Activated CD4-positive, alpha-beta T cell treated with anti-CD3 and anti-CD28 coated beads for 36 hours (primary cell): ENCODE data around the gene CADM1. TPM values are rescaled to one million over a fixed set of nuclear protein-coding genes. Genes with fewer than 3 reads are reported as not detected.
A peak's percentile ranks its signal among the peaks of the same experiment; 100 is the strongest.

Experiments used
- ATAC-seq: fragments of 200-7000 bp; cut with Tn5 transposase; one replicate; pipeline ENCODE4 v1.10.0; 2021; ENCODE audit warnings: mild to moderate bottlenecking, moderate library complexity
- CTCF ChIA-PET: fragments of 350-600 bp; sonication (Branson Sonifier 250); formaldehyde crosslinking; loops from one replicate; lab custom pipeline; 2021; ENCODE audit warnings: antibody characterized with exemption; lab: Charles Lee
- POLR2A ChIA-PET: fragments of 350-600 bp; sonication (Branson Sonifier 250); formaldehyde crosslinking; loops from one replicate; lab custom pipeline; 2021; ENCODE audit warnings: antibody characterized with exemption, inconsistent platforms; lab: Charles Lee
- DNase-seq: peaks from one replicate; pipeline ENCODE4 v3.0.0-alpha.2; 2020
- H3K27ac Mint-ChIP-seq: one replicate; pipeline ENCODE4 v1.8.0; 2021; ENCODE audit warnings: mixed read lengths
- H3K27me3 Mint-ChIP-seq: one replicate; pipeline ENCODE4 v1.8.0; 2021; ENCODE audit warnings: mixed read lengths
- H3K36me3 Mint-ChIP-seq: one replicate; pipeline ENCODE4 v1.8.0; 2021; ENCODE audit warnings: low read depth, mixed read lengths
- H3K4me1 Mint-ChIP-seq: one replicate; pipeline ENCODE4 v1.8.0; 2021; ENCODE audit warnings: mixed read lengths
- H3K4me3 Mint-ChIP-seq: one replicate; pipeline ENCODE4 v1.8.0; 2021; ENCODE audit warnings: mild to moderate bottlenecking, moderate library complexity, mixed read lengths
- H3K9me3 Mint-ChIP-seq: one replicate; pipeline ENCODE4 v1.8.0; 2021; ENCODE audit warnings: low read depth, mixed read lengths
- intact Hi-C, 2 experiments: fragments of 100-400 bp; cut with DNase I in 1 of 2; cut with micrococcal nuclease in 1 of 2; formaldehyde crosslinking; loops; one replicate each; pipeline versions ENCODE4 v1.14.2 to v1.15.1; 2022 to 2024; cut with DNase I, micrococcal nuclease
- total RNA-seq, 2 experiments: library from RNA; stranded (reverse); gene quantifications; one replicate each; pipeline ENCODE4 v1.2.3, GENCODE V29; 2021

CADM1 gene
- under 1 TPM; 0.58 to 0.91 TPM for total RNA-seq

DNA sequence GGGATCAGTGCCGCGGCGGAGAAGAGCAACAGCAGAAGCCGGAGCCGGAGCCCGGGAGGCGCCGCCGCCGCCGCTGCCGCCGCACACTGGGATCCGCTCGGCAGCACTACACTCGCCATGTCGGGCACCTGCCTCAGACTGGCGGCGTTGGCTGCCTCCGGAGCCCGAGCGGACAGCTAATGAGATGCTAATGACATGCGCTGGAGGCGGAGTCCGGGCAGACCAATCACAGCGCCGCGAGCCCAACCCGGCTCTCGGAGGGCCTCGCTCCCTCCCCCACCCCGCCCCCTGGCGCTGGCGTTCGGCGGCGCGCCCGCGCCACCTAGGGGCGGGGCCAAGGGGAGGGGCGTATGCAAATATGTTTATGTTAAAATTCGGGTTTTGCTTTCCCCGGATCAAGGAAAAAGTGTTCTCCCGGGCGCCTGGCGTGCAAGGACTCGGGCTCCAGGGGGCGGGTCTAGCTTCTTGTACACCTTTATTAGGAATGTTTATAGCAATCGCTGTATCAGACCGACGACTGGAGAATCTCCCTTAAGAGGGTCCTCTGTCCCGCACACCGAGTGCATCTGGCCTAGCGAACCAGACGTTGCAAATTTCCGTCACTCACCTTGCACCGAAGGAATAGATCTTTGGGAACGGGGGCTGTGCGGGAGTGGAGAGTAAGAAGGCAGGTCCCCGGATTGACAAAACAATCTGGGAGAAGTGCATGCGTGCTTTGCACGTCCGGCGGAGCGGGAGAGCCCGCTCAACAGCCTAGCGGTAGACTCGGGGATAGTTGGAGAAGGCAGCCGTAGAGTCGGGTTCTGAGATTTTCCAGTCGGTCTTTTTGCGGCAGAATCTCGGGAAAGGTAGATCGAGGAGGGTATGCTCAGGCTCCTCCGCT lies at the start of gene CADM1:
TSS of gene CADM1 (minus strand) at position 140 of the 883 bp plus-strand sequence.
- ChIA-PET POLR2A (no interaction called here), CTCF (no interaction called here)
- ATAC-seq (peak; percentile 91), DNase-seq (peak; percentile 87)
- Mint-ChIP-seq H3K4me3 (peak within 1 kb of the TSS; percentile 64), H3K27ac (no peak within 1 kb of the TSS), H3K36me3 (no peaks in the 10 kb centered on the region), H3K27me3 (peaks cover 28% of the 10 kb centered on the region), H3K4me1 (peaks cover 10% of the 10 kb centered on the region), H3K9me3 (no peaks in the 10 kb centered on the region)
- intact Hi-C loops: loop anchor here (1.0 to 10.0 kb wide), 6 partner anchors 167 to 1630 kb away; partner anchors contain the start of genes BUD13 (in 1 of the 2) and USP28 (in 1 of the 2)

DNA sequence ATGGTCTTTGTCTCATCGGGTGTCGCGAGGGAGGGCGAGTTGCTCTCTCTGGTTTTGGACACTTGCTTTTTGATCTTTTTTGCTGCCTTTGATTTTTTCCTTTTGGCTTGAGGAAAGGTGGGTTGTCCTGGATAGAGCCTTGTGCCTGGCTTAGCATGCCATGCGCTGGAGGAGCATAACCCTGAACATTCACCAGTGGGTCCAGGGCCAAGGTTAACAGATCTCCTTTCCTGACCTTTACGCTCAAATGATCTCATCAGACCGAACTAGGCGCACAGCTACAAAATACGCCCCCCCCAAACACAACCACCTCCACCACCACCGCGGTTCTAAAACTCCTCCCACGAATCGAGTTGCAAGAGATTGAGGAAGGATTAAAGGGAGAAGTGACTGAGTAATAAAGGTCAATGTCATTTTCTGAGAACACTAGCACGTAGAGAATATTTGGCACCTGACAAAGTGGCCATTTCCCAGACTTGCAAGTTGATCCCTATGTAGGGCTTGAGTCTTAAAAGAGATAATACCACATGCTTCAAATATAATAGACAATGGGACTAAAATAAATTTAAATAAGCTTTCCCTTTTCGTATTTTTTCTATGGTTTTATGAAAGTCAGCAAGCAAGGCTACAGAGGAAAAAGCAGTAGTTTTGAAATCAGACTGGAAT lies 48.7 kb upstream of the CADM1 start:
- no peaks in the 10 kb centered on the region for H3K9me3 Mint-ChIP-seq
- no peaks in the 10 kb centered on the region for H3K4me1 Mint-ChIP-seq
- H3K36me3 Mint-ChIP-seq: no peaks in the 10 kb centered on the region
- no peak overlapping the region for H3K27ac Mint-ChIP-seq
- no peak for DNase-seq
- ATAC-seq: no peak
- H3K4me3 Mint-ChIP-seq: no peak overlapping the region
- H3K27me3 Mint-ChIP-seq: no peaks in the 10 kb centered on the region
- intact Hi-C loops: no loop called here
- POLR2A ChIA-PET: no interaction called here
- CTCF ChIA-PET: no interaction called here

DNA sequence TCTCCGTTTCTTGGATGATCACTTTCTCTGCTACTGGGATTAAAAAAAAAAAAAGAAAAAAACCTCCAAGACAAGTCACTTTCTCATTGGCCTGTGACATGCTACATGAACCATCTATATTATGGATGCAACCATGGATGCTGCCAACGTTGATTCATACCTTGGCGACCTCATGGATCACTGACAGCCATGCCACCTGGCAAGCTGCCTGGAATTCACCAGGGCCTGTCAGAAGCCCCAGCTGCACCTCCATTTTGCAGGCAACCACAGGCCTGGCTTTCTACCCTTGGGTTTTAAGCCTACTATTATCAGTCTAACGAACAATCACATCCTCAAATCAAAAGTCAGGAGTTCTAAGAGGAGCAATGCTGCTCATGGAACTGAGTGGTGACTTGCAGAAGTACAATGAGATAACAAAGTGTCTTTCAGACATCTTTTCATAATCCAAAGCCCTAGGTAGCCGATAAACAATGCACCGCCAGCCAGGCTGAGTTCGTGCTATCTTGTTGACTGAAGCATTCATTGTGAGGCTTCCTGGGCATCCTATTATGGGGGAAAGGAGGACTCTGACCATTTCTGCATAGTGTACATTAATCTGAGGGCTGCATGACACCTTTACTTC lies 48.0 kb upstream of the CADM1 start:
- ATAC-seq: no peak
- no peaks in the 10 kb centered on the region for H3K9me3 Mint-ChIP-seq
- intact Hi-C loops: no loop called here
- H3K4me3 Mint-ChIP-seq: no peak overlapping the region
- ChIA-PET CTCF (no interaction called here), POLR2A (no interaction called here)
- no peak overlapping the region for H3K27ac Mint-ChIP-seq
- no peaks in the 10 kb centered on the region for H3K4me1 Mint-ChIP-seq
- no peaks in the 10 kb centered on the region for H3K36me3 Mint-ChIP-seq
- H3K27me3 Mint-ChIP-seq: peaks cover 3% of the 10 kb centered on the region
- DNase-seq: no peak

DNA sequence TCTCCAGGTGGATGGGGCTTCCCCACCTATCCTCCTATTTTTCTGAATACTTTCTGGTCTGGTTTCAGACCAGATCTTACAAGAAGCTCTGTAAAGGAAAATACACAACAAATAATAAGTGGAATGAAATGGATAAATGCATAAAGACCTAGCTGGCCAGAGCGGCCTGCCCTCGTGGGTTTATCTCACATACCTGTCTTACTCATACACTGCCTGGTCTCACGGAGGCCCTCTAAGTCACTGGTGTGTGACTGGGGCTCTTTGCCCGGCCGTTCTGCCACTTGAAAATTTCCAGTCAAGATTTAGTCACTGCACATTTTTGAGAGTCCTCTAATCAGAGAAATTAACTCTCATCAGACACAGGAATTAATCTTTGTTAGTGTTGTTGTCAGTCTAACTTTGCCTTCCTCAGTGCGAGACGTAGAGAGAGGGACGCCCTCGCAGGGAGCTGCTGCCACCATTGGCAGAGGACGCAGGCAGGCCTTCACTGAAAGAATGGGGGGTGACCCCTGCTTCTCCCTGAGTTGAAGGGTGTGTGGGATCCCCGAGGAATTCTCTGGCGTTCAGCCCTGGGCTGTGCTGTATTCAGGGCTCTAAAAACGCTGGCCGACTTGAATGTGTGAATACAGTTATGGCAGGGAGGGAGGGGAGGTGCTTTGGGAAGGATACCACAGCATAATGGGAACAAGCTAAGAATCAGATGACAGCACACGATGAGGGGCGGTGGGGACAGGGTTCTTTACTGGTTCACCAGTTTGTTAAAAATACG lies 46.3 kb upstream of the CADM1 start:
- CTCF ChIA-PET: no interaction called here
- peaks cover 5% of the 10 kb centered on the region for H3K27me3 Mint-ChIP-seq

DNA sequence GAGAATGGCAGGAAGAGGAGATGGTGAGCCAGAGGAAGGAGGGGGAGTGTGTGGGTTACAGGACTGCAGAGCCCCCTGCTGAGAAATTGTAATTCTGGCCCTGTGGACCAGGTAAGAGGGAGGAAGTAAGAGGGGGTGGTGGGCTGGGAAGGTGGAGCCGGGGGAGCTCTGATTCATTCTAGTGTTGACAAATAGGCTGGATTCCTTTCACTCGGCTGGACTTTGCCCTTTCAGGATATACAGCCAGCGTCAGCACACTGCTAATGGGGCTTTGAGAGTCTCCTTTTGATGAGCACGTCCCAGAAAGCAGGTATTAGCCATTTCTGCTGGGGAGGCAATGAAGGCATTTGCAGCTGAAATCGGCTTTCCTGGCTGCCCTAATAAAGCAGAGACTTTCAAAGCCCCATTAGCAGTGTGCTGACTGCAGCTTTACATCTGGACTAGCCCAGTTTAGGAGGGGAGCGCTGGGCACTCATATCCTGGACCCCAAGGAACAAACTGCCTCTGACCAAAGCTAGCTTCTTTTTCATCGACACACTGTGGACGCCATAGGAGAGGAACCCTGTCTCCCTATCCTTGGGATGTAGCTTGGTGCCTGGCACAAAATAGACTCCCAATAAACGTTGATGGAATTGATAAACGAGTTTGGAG lies 44.8 kb upstream of the CADM1 start:
- POLR2A ChIA-PET: no interaction called here
- no peaks in the 10 kb centered on the region for H3K36me3 Mint-ChIP-seq
- H3K4me3 Mint-ChIP-seq: no peak overlapping the region
- DNase-seq (no peak), ATAC-seq (no peak)
- H3K9me3 Mint-ChIP-seq: no peaks in the 10 kb centered on the region
- H3K4me1 Mint-ChIP-seq: no peaks in the 10 kb centered on the region
- no peak overlapping the region for H3K27ac Mint-ChIP-seq
- intact Hi-C loops: no loop called here
- CTCF ChIA-PET: interaction anchor here (0.6 kb wide), 1 partner anchor 1323 kb away, joined by 3 read pairs; no protein-coding TSS in a partner anchor
- H3K27me3 Mint-ChIP-seq: peaks cover 5% of the 10 kb centered on the region

More for the DNA sequence above, 46.3 kb upstream of the CADM1 start:
- DNase-seq (no peak), ATAC-seq (no peak)
- no peaks in the 10 kb centered on the region for H3K36me3 Mint-ChIP-seq
- intact Hi-C loops: no loop called here
- H3K4me3 Mint-ChIP-seq: no peak overlapping the region
- no peaks in the 10 kb centered on the region for H3K4me1 Mint-ChIP-seq
- H3K9me3 Mint-ChIP-seq: no peaks in the 10 kb centered on the region
- H3K27ac Mint-ChIP-seq: no peak overlapping the region
- POLR2A ChIA-PET: no interaction called here

DNA sequence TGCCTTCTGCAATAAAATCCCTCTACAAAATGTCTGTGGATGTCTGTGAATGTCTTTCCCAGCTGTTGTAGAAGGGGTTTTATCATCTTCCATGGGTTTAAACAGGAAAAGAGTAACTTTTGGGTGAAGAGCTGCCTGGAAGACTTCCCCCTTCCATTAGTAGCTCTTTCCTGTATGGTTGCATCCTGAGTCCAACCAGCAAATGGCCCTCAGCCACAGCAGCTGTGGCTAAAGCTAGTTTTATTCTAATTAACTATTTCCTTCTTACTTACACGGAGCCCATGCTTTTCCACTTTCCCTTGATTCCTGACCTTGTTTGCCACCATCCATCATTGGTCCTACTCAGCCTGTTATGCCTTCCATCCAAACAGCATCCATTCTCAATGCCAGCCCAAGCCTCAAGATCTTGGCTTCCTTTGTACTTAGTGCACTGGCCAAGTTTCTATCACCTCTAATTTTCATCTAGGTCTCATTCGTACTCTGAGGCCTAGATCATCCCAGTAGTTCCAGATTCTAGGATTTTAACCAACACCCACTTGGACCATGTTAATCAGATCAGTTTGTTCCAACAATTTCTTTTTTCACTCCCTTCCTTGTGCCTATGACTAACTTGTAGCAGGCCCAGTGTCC lies 41.5 kb upstream of the CADM1 start:
- Mint-ChIP-seq H3K36me3 (no peaks in the 10 kb centered on the region), H3K27ac (no peak overlapping the region), H3K27me3 (peaks cover 5% of the 10 kb centered on the region), H3K4me3 (no peak overlapping the region), H3K4me1 (no peaks in the 10 kb centered on the region), H3K9me3 (no peaks in the 10 kb centered on the region)
- ChIA-PET CTCF (no interaction called here), POLR2A (no interaction called here)
- intact Hi-C loops: no loop called here
- ATAC-seq: no peak
- DNase-seq: no peak

DNA sequence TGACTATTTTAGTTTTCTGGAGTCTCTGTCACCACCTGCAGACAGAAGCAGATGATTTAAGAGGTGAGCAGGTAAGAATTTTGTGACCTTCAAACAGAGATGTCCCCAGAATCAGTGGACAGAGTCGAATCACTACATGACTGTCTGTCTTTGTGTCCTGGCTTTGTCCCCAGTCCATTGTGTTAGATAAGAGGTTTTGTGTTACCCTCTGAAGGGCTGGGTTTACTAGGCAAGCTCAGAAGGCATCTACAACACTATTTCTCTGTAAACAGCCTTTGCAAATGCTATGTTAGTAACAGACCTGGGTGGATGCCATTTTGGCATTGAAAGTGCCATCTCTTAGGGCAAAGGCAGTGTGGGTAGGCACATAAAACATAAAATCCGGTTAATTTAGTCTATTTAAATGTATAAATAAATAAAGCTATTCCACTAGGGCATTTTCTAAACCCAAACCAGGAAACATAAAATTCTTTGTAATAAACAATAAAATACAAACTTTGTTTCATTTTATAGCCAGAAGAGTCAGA lies 40.3 kb upstream of the CADM1 start:
- no peak for DNase-seq
- H3K36me3 Mint-ChIP-seq: no peaks in the 10 kb centered on the region
- H3K27ac Mint-ChIP-seq: no peak overlapping the region
- no peak overlapping the region for H3K4me3 Mint-ChIP-seq
- ChIA-PET POLR2A (no interaction called here), CTCF (no interaction called here)
- H3K4me1 Mint-ChIP-seq: no peaks in the 10 kb centered on the region
- intact Hi-C loops: no loop called here
- H3K27me3 Mint-ChIP-seq: peaks cover 5% of the 10 kb centered on the region
- no peaks in the 10 kb centered on the region for H3K9me3 Mint-ChIP-seq
- no peak for ATAC-seq

DNA sequence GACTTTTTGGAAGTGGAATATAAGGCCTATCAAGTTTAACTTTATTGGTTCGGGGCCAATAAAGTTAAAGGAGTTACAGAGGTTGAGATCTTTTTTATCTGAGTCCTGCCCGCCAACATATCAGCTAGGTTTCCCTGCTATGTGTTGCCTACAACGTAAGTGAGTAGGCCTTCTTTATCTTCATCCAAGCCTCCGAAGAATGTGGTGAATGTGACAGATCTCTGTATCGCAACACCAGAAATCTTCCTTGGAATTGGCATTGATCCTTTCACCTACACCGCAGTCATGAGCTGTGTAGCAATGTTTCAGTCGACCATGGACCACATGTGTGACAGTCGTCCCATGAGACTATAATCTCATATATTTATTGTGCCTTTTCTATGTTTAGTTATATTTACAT lies 37.3 kb upstream of the CADM1 start:
- no peak overlapping the region for H3K4me3 Mint-ChIP-seq
- CTCF ChIA-PET: no interaction called here

DNA sequence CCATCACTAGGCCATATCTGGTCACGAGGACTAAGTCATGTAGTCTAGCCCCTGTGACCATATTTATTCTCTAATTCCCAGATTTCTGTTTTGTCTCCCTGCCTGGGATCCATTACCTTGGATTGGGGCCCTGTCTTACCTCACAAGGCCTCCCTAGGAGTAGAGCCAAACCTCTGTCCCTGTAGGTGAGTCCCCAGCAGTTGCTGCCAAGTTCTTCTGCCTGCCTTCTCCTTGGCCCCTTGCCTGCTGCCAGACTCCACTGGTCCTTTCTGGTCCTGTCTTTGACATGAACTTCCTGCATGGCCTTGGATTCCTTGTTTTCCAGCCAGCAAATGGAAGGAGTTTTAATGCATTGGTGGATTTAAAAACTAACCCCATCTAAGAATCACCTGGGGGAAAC lies 35.6 kb upstream of the CADM1 start:
- Mint-ChIP-seq H3K36me3 (no peaks in the 10 kb centered on the region), H3K9me3 (no peaks in the 10 kb centered on the region), H3K27me3 (peaks cover 9% of the 10 kb centered on the region), H3K4me1 (no peaks in the 10 kb centered on the region), H3K4me3 (no peak overlapping the region), H3K27ac (no peak overlapping the region)
- ChIA-PET POLR2A (no interaction called here), CTCF (no interaction called here)
- ATAC-seq: no peak
- intact Hi-C loops: no loop called here
- no peak for DNase-seq

More for the DNA sequence above, 37.3 kb upstream of the CADM1 start:
- Mint-ChIP-seq H3K9me3 (no peaks in the 10 kb centered on the region), H3K4me1 (no peaks in the 10 kb centered on the region), H3K27me3 (peaks cover 8% of the 10 kb centered on the region), H3K27ac (no peak overlapping the region), H3K36me3 (no peaks in the 10 kb centered on the region)
- POLR2A ChIA-PET: no interaction called here
- no peak for DNase-seq
- ATAC-seq: no peak
- intact Hi-C loops: no loop called here

DNA sequence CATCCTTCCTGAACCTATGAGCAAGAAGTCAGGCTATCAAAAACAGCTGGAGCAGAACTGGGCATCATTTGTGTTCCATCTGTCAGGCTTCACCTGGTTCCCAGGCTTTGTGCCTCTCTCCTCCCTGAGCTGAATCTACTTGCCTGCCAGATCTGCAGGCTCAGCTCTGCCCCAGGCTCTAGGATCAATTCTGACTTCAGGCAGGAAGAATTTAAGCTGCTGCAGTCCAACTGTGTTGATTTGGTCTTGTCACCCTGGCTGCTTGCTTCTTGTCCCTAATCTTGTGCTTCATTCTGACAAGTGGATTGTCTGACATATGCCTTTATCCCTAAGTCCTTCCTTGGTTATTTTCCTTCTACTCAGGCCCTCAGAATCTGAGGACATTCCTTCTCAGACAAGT lies 31.6 kb upstream of the CADM1 start:
- Mint-ChIP-seq H3K27me3 (peaks cover 16% of the 10 kb centered on the region), H3K9me3 (no peaks in the 10 kb centered on the region), H3K27ac (no peak overlapping the region), H3K4me3 (no peak overlapping the region), H3K36me3 (no peaks in the 10 kb centered on the region), H3K4me1 (no peaks in the 10 kb centered on the region)
- DNase-seq: no peak
- intact Hi-C loops: no loop called here
- CTCF ChIA-PET: no interaction called here
- POLR2A ChIA-PET: no interaction called here
- no peak for ATAC-seq
